CD4-positive, alpha-beta T cell treated with Interleukin-1 beta for 1 hour (primary cell): ENCODE results near the gene SPATA31D4.
"Not testable (repeated sequence)": the region's sequence is repeated elsewhere in the genome, so short reads cannot be mapped to it uniquely, and the experiment has no call there.

Experiments
- DNase-seq, 2 donors: peaks; one replicate each; pipeline ENCODE4 v3.0.0-alpha.2; 2020 to 2022

The SPATA31D4 gene

GRCh38 chr9:81928305-81928704, at the start of gene SPATA31D4:
Gene SPATA31D4, plus strand, starts transcription at chr9:81928428. Its CDS starts 86 bp downstream, at chr9:81928514.
- not testable (repeated sequence) for DNase-seq

DNA sequence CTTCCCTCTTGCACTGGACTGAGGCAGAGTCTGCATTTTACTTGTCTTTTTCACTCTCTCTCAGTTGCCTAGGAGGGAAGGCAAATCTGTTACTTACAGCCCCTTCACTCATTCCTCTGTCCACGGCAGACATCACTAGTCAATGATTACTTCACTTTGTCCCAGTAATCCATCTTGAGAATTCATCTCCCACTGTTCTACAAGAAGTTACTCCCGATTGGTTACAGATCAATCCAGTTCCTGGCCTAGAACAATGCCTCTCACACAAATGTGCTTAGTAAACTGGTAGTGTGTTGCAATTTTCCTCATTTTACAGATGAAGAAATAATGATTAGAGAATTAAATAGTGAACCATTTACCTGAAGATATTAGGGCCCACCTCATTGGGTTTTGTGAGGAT, 49.7 kb upstream of the SPATA31D4 start:
- DNase-seq = no peak

- DNase-seq = no peak
Observed at GRCh38 chr9:81879501-81879916, 48.7 kb upstream of the SPATA31D4 start.

GRCh38 chr9:81885602-81886001, 42.6 kb upstream of the SPATA31D4 start:
- no peak for DNase-seq

DNA sequence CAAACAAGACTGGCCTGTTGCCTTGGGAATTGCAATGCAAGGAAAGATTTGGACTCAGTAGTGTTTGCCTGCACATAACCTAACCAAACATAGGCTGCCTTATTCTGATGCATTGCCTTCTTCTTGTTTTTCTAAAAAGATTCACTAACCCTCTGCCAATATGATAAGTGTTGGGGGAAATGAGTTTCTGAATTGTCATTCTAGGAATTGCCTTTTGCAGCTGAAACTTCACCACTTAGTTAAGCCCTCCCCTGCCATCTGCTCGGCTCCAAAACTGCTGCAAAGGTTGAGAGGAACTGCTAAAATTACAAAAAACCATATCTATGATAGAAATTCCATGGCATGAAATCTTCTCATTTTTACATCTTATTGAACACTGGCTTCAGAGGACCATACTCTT, 41.6 kb upstream of the SPATA31D4 start:
- DNase-seq = no peak

DNA sequence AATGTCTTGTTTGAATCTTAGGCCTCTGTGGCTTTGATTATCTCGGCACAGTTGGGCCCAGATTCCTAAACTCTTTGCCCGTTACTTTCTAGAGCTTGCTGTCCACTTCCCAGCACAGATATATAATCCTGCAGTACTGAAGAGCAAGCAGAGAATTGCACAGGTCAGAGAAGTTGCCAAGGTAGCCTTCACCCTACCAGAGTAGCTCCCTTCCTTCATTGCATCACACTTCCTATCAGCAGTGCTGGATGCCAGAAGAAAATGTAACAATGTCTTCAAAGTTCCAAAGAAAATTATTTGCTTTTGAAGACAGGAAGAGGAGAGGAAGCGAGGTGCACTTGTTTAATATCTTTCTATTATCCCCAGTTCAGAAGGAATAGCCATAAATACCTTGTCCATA, 38.1 kb upstream of the SPATA31D4 start:
- no peak for DNase-seq

DNA sequence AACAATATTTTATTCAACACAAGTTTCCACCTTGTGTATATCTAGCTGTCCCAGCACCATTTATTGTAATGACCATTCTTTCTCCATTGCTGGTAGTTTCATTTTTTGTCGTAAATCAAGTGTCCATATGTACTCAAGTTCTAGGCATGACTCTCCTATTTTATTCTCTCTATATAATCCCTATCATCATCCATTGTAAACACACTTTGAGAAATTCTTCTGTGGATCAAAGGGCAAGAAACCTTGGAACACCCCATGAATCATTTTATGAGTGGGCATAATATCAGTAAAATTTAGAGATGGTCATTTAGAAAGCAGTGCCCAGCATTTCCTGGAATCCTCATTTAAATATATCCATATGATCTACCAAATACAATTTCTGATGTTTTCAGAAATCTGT, 35.8 kb upstream of the SPATA31D4 start:
- DNase-seq = no peak

GRCh38 chr9:81893929-81894328, 34.3 kb upstream of the SPATA31D4 start:
- DNase-seq = no peak

GRCh38 chr9:81894891-81895290, 33.3 kb upstream of the SPATA31D4 start:
- no peak for DNase-seq

DNA sequence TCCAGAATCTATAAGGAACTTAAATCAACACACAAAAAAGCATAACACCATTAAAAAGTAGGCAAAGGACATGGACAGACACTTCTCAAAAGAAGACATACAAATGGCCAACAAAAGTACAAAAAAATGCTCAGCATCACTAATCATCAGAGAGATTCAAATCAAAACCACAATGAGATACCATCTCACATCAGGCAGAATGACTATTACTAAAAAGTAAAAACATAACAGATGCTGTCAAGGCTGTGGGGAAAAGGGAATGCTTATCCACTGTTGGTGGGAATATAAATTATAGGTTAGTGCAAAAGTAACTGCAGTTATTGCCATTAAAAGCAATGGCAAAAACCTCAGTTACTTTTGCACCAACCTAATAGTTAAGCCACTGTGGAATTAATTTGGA, 32.2 kb upstream of the SPATA31D4 start:
- no peak for DNase-seq

- DNase-seq = no peak
Observed at GRCh38 chr9:81898851-81899250, 29.4 kb upstream of the SPATA31D4 start.

- DNase-seq = no peak
Observed at GRCh38 chr9:81902196-81902595, 26.0 kb upstream of the SPATA31D4 start.

- DNase-seq = no peak
Observed at GRCh38 chr9:81902626-81903025, 25.6 kb upstream of the SPATA31D4 start.

- no peak for DNase-seq
Observed at GRCh38 chr9:81906671-81907070, 21.6 kb upstream of the SPATA31D4 start.

DNA sequence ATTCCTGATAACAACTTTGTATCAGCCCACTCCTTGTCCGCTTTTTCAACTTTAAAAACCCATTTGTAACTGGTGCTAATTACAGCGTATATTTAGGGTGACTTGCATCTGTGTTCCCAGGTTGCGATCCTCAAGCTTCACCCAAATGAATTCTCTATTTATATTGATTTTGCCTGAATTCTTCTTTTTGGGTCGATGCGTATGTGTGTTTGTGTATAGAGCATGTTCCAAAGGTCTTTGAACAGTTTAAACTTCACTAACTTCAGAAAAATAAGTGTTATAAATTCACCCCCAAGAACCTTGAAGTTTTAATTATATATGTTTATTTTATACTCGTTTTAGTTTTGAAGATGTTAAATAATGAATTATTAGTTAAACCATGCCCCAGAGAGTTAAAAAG, 16.1 kb upstream of the SPATA31D4 start:
- no peak for DNase-seq

- no peak for DNase-seq
Observed at GRCh38 chr9:81915801-81916505, 12.3 kb upstream of the SPATA31D4 start.

- DNase-seq = not testable (repeated sequence)
Observed at GRCh38 chr9:81918507-81918906, 9.7 kb upstream of the SPATA31D4 start.

DNA sequence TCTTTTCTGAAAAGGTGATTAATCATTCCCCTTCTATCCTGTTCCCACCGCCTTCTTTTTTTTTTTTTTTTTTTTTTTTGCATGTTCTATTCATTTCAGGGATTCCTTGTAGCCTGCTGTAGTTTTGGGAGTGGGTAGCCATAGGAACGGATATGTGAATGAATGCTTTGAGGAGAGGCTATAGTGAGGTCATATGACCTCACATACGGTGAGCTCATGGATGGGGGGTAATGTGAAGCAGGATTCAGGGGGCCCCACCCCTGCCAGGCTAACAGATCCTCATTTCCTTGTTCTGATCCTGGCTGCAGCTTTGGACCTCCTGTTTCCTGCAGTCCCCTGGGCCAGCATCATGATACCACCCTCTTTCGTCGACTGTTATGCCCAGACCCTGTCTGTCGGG, 1.9 kb downstream of the SPATA31D4 start:
- DNase-seq = not testable (repeated sequence)

- not testable (repeated sequence) for DNase-seq
Observed at GRCh38 chr9:81933547-81933946, 5.3 kb downstream of the SPATA31D4 start.

- not testable (repeated sequence) for DNase-seq
Observed at GRCh38 chr9:81943393-81943792, 15.2 kb downstream of the SPATA31D4 start, which contains the start of gene SPATA31D3. Gene SPATA31D3, plus strand, starts transcription at chr9:81943500. Its CDS starts 86 bp downstream, at chr9:81943586.

DNA sequence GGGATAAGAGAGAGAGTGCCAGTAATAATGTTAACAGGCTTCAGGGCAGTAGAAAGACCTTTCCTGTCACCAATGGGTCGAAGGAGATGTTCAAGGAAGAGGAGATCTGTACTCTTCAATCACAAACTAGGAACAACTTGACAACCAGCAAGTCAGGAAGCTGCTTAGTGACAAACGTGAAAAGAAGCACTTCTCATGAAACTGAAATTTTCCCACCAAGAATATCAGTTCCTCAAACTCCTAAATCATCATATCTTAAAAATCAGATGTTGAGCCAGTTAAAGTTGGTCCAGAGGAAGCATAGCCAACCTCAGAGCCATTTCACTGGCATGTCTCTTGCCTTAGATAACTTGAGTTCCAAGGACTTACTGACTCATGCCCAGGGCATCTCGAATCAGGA, 20.4 kb downstream of the SPATA31D4 start:
- DNase-seq = not testable (repeated sequence)

GRCh38 chr9:81953096-81953495, 24.9 kb downstream of the SPATA31D4 start:
- no peak for DNase-seq

DNA sequence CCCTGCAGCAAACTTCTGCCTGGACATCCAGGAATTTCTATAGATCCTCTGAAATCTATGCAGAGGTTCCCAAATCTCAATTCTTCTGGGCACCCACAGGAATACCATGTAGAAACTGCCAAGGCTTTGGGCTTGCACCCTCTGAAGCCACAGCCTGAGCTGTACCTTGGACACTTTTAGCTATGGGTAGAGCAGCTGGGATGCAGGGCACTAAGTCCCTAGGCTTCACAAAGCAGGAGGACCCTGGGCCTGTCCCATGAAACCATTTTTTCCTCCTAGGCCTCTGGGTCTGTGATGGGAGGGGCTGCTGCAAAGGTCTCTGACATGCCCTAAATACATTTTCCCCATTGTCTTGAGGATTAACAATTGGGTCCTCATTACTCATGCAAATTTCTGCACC, 27.4 kb downstream of the SPATA31D4 start:
- DNase-seq = no peak

DNA sequence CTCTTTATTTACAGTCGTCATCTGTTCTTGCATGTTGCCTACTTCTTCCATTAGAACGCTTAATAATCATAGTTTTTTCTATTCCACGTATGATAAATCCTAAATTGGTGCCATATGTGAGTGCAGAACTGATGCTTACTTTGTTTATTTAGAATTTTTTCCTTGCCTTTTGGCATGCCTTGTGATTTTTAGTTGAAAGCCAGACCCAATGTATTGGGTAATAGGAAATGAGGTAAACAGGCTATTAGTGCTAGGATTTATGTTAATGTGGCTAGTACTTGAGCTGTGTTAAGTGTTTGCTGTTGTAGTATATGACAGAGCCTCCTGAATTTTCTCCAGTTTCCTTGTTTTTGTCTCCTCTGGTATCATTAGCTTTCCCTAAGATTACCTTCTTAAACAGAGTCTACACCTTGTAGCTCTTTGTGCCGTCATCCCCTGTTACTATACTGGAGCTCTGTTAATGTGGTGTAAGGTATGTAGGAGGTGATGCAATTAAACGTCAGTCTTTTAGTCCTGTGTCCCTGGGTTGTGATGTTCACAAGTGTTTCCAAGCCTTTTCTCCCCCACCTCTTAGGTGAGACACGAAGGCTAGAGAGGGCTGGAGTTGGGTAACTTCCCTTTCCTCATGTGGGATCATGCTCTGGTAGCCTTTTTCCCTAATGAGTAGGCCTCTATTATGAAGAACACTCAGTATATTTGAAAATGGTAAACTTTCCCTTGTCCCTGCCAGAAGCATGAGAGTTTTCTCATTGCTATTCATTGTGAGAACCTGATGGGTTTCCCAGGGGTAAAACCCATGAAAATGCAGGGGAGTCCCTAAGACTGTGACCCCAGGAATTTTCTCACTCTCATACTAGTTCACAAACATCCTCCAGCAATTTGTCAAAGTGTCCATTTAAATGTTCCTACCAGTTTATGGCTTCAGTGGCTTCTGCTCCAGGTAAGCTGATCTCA, 36.3 kb downstream of the SPATA31D4 start:
- DNase-seq = no peak
